HCEC 1CT (cell line): ENCODE data around the gene NUDT4.
"Not testable (repeated sequence)": the region's sequence is repeated elsewhere in the genome, so short reads cannot be mapped to it uniquely, and the experiment has no call there.

Source experiments
- DNase-seq: peaks from one replicate; pipeline ENCODE4 v3.0.0-alpha.2; 2017

Gene NUDT4

DNA sequence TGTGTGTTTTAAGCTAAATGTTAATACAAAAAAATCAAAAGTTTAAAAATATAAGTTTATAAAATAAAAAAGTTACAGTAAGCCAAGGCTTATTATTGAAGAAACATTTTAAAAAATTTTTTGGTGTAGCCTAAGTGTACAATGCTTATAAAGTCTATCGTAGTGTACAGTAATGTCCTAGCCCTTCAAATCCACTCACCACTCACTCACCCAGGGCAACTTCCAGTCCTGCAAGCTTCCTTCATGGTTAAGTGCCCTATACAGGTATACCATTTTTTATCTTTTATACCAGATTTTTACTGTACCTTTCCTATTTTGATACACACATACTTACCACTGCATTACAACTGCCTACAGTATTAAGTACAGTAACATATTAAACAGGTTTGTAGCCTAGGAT lies 52.1 kb downstream of the NUDT4 start:
- DNase-seq = no peak

DNA sequence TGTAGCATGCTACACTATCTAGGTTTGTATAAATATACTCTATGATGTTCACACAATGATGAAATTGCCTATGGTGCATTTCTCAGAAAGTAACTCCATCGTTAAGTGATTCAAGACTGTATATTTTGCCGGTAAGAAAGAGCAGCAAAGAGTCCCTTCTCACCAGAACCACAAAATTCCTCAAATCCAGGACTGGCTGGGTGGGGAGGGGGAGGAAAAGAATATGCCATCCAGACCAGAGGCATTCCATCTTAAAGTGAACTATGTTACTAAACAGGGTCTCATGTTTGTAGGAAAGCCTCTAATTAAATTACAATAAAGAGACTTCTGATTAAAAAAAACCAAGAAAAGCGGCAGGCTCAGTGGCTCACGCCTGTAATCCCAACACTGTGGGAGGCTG lies 52.6 kb downstream of the NUDT4 start:
- no peak for DNase-seq

DNA sequence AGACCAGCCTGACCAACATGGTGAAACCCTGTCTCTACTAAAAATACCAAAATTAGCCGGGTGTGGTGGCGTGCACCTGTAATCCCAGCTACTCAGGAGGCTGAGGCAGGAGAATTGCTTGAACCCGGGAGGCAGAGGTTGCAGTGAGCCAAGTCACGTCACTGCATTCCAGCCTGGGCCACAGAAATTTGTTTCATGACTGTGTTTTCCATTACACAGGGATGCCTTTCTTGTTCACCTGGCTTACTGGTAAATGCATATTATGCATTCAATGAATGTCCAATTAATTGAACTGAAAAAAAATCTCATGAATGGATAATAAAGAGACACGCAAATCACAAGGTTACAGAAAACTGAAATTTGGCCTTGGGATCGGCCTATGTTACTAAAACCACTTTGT lies 54.3 kb downstream of the NUDT4 start:
- DNase-seq = not testable (repeated sequence)

DNA sequence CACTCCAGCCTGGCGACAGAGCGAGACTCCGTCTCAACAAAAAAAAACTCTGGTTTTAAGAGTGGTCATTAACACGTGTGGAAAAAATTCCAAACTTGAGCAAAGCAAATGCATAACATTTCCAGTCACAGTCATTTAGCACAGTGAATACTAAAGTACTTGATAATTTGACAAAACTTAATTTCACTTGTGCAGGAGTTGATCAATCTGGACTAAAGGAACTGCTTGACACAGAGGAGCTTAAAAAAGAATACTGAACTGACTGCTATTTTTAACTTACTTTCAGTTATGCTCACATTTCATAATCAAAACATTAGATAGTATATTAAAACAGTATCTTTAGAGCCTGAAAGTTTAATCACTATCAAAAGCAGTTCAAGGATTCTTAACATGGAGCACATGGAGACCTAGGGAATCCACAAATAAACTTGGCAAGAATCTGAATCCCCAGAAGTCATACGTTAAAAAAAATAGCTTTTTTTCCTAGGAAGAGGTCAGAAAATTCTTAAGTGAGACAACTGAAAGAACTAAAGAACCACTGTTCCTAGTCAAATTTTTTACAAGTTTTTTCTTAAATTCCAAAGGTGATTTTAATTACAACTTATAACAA lies 56.6 kb downstream of the NUDT4 start:
- no peak for DNase-seq

DNA sequence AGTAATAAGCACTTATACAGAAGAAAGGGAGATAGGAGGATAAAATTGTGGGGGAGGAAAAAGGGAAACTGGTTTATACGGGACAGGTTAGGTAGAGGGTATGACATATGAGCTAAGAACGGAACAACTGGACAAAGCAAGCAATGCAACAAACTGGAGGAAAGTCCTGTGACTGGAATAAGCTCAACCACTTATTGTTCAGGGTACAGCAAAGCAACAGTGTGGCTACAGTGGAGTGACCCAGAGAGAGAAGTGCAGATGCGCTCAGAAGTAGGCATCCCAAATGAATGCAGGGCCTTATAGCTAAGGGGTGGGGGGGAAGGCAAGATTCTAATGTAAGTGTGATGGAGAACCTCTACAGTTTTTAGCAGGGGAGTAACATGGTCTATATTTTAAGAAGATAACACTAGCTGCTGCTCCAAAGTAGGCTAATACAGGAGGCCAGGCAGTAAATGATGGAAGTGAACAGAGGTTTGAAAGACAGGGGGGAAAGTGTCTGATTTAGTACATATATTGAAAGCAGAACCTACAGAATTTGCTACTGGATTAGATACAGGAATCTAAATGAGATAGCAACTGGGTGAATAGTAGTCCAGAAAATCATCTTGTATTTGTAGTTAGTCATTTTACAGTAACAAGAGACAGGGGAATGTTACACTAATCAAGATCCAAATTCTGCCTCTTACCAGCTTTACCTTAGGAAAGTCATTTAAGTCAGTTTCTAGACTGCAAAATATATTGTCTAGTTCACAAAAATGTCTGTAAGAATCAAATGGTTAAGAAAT lies 60.7 kb downstream of the NUDT4 start:
- no peak for DNase-seq

DNA sequence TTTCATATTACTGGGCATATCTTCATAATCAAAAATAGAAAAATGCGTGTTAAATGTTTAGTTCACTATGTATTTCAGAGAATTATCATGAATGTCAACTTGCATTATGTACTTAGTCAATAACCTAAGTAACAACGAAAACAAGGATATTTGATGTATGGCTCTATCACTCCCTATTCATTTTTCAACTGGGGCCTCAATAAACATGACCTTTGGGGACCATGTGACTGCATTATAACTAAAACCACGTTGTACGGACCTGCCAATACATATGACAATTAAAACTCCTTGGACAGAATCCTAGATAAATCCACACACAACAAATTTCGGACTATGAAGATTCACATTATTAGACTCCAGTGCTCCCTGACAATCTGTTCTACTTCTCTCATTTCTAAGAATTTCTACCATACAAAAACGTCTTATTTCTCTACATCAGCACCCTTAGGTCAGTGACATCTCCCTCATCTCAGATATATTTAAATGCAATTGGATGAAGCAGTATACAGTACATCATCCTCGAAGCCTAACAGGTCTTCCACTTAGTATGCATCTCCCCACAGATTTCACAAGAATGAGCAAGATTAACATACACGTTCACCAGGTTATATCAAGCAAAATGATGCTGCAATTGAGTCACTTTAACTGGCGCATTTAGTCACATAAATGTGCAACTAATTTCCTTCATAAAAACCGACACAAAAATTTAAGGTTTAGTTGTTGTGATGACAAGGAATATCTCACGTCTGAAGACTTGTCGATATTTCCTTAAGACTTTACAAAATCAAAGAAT lies 62.5 kb downstream of the NUDT4 start:
- no peak for DNase-seq

DNA sequence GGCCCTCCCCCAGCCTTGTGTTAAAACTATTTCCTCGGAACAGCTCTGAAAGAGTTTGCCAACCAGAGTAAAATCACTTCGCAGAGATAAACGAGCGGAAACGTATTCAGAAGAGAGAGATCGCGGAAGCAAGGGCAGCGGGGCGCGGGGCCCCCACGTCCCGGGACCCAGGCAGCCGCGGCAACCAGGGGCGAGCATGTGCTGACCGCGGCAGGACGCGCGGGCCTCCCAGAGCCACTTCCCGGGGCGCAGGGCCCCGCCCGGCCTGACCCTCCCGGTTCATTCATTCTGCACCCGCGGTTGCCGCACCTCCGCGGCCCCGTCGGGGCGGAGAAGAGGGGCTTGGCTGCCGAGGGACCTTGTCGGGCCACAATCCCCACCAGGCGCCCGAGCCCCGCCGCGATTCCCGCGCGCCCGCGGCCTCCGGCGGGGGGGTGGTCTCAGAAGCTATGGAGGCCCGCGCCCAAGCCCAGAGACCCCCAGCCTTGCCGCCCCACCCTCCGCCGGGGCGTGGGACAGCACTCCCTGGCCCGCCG lies 63.4 kb downstream of the NUDT4 start:
- DNase-seq = peak; percentile 28

DNA sequence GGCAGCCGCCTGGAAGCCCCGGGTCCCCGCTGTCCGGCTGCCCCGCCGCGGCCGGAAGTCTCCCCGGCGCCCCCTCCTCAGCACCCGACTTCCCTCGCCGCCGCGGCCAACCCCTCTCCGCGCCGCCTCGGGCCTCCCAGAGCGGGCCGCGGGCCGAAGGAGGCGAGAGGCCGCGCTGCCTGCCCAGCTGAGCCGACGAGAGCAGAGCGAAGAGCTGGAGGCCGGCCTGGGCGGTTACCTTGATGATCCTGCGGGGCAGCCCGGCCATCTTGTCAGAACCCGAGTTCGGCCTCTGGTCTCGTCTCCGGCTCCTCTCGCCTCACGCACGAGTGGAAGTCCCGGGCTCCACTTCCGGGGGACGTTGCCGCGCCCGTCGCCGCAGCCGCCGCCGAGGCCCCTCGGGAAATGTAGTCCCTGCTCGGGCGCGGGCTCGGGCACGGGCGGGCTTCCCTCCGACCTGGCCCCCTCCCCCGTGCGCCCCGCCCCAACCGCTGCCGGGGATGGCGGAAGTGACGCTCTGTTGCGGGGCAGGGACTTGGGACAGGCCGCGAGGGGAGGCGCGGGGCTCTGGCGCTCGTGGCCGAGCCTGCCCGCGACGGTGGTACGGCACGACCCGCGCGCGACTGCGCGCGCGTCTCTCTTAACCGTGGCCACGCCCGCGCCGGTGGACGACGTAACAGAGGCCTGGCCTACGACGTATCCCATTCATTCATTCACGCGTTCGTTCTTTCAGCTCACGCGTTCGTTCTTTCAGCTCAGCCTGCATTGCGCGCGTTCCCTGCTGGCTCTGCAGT lies 64.1 kb downstream of the NUDT4 start, which contains the start of gene UBE2N:
Gene UBE2N, minus strand, starts transcription at position 331 of the 794 bp plus-strand sequence. Its CDS starts 63 bp downstream, at position 268.
- peak; percentile 94 for DNase-seq

DNA sequence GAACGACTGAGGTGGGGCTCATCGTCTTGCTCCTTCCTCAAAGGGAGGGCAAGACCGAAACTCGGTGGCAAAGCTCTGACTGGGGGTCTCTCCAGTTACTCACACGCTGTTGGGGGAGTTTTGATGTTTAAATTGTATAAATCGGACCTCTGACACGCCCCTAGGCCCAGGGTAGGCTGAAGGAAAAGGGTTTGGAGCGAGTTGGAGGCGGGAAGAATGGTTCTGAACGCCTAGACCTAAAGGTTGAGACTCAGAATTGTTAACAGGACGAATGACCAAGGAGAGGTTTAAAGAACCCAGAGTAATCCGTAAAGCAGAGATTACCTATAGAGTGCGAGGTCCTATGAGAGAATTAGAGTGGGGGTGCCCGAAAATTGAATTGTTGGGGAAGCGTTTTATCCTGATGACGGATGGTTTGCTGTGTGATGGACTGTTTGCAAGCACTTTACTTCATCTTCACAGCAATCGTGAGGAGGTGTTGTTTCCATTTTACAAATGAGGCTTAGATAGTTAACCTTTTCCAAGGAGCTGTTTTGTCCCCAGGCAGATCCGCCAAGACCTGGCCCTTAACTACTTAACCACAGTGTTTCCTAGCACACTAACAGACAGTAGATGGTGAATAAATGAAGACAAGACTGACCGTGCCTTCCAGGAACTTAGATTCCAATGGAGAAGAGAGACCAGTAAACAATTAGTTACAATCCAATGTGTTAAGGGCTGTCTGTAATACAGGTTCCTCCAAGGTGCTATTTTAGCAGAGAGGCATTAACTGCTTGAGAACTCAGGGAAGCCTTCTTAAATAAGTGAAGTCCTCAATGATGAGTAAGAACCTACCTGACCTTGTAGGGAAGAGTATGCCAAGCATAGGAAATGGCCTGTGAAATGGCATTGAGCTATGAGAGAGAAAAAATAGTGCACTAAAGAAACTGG lies 65.0 kb downstream of the NUDT4 start:
- DNase-seq = no peak

DNA sequence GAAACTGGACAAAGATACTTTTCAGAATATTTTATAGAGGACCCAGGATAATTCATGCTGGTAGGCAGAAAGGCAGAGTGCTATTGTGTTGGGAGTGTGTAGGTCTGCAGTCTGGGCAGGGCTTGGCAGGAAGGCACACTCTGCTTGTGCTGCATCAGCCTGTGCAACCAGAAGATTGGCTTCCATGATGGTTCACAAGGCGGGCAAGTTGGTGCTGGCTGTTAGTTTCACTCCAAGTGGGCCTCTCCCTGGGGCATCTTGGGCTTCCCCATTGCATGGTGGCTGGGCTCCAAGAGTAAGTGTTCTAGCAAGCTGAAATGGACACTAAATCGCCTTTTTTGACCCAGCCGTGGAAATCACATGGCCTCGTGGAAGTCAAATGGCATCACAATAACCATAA lies 65.9 kb downstream of the NUDT4 start:
- no peak for DNase-seq

DNA sequence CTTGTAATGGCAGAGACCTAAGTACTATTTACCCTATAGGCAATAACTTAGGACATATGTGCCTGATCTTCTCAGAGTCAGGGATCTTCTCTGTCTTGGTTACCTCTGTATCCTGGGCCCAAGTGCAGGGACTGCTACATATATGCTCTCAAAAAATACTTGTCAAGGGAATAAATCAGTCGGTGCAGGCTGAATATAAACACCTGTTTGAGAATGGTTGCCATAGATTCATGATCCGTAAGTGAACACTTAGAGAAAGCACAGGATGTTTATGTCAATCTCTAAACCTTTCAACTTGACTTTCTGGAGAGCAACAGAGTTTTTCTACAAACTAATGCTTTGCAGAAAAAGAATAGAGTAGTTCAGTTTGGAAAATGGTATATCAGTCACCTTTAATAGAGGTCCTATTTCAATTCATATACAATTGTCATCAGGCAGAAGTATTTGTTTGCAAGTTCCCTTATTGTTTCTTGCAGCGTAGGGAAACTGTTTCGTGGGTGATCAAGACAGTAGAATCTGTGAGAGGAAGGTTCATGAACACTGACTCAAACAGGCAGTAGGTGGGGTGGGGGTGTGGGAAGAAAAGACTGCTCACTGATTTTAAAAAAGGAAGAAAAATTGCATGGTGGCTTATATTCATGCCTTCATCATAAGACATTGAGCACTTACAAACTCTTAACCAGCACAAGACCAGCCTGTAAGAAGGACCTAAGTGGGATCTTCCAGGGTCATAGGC lies 70.0 kb downstream of the NUDT4 start:
- DNase-seq = no peak

DNA sequence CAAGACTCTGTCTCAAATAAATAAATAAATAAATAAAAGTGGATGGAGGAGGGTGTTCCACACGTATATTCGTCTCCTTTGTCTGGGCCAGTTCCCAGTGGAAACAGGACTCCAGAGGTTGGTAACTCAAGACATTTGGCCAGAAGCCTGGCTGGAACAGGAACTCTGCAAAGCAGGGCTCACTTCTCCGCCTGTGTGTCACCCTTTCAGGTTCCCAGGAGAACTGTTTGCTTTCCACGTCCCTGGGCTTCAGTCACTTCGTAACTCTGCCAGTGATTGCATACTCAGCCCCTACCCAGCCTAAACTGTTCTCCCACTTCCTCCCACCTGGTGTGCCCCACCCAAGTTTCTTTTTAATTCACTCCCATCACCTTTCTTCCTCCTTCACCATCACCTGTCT lies 71.1 kb downstream of the NUDT4 start:
- no peak for DNase-seq

DNA sequence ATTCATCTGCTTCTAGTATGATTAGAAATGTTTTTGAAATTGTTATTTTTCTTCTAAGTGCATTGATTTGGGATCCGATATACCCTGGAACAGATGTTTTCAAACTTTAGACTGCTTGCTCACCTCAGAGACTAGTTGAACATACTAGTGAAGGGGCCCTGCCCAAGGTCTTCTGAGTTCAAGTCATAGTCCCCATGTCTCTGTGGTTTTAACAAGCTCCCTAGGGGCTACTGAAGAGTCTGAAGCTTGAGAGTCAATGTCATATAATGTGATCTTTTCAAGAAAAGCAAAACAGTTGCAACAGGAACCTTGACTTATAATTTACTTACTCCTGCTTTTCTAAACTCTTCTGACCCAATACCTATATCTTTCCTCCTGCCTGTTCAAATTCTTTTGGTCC lies 71.6 kb downstream of the NUDT4 start:
- DNase-seq = no peak

DNA sequence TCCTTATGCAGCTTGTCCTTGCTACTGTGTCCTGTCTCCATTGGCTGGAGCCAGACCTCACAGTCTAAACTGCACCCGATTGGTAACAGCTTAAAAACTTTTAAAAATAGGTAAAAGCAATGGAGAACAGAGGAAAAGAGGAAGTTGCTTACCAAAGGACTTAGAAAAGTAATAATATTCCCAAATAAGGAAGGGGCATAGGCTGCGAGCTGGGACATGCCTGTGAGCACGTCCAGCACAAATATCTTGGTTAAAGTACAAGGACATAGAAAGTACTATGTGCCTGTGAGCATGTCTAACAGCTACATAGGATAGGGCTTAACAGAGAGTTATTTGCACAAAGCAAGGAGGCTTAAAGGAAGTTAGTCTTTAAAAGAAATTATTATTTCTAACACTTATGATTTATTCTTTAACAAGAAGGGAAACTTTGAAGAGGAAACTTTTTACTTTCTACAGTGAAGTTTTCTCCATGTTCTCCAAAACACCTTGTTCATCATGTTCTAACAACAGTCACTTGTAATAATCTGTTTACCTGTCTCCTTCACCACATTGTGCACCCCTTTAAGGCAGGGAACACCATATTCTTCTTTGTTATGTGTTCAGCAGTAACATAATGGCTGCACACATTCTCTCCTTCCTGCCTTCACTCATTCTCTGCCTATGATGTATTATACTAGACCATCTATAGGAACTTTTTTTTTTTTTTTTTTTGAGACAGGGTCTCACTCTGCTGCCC lies 73.9 kb downstream of the NUDT4 start:
- no peak for DNase-seq

DNA sequence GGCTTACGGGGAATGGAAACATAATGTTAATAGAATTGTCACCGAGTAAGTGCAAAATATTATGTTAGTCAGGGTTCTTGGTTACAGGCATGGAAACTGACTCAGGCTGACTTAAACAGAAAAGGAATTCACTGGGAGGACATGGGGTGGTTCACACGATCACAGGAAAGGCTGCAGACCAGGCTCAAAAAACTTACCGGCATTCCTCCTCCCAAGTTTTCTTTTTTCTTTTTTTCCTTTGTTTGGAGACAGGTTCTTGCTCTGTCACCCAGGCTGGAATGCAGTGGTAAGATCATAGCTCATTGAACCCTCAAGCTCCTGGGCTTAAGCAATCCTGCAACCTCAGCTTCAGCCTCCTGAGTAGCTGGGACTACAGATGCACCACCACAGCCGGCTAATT lies 75.9 kb downstream of the NUDT4 start:
- peak; percentile 63 for DNase-seq

DNA sequence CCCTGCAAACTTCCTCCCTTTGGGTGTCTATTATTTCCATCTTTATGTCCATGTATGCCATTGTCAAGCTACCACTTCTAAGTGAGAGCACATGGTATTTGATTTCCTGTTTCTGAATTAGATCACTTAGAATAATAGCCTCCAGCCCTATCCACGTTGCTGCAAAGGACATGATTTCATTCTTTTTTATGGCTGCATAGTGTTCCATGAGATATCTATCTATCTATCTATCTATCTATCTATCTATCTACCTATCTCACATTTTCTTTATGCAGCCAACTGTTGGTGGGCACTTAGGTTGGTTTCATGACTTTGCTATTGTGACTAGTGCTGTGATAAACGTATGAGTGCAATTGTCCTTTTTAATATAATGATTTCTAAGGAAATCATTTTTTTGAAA lies 78.4 kb downstream of the NUDT4 start:
- DNase-seq = no peak
